ENCODE results near the gene SOX6. TPM values are rescaled to one million over a fixed set of nuclear protein-coding genes. Genes with fewer than 3 reads are reported as not detected.

The SOX6 gene
- total RNA-seq, 2 donors from 2014 or later: 3.1 to 15.5 TPM

DNA sequence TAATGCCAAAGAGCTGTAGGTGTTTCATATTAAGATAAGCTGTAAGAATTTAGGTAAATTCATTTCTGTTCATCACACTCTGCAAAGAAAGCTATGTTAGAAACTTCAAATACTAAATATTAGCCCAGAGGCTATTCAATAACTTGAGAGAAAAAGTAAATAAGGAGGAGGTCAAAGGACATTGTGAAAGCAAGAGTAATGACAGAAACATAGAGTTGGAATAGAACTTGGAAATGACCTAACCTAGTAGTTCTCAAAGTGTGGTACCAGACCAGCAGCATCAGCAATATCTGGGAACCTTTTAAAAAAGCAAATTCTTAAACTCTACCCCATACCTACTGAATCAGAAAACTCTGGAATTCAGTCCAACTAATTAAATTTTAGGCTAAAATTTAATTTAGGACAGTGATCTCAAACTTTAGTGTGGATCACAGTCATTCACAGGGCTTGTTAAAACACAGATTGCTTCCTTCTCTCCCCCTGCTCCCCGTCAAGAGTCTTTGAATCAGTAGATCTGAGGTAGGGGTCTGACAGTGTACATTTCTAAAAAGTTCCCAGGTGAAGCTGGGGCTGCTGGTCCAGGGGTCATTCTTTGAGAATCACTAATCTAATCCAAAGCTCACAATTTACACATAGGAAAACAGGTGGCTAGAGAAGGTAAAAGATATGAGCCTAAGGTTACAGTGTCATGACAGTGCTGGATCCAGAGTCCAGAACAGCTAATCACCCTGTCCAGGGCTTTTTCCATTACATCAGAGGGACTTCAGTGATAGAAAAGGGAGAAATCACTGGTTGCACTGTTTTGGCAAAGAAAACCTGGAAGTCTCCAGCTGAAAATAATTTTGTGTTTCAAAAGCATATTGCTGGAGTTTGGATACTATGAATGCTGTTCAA, 241.1 kb downstream of the SOX6 start:
- intact Hi-C loops (cut with DNase I): no loop called here
- Histone ChIP-seq H3K4me3 (no peak overlapping the region), H3K9me3 (no peaks in the 10 kb centered on the region), H3K27me3 (replicated peaks; ENCODE audit: insufficient read depth) (no peaks in the 10 kb centered on the region), H3K36me3 (no peaks in the 10 kb centered on the region), H3K27ac (no peak overlapping the region), H3K4me1 (replicated peaks) (no peaks in the 10 kb centered on the region)
- DNase-seq (ENCODE audit: low spot score): no peak
- TF ChIP-seq, protein P1, sequence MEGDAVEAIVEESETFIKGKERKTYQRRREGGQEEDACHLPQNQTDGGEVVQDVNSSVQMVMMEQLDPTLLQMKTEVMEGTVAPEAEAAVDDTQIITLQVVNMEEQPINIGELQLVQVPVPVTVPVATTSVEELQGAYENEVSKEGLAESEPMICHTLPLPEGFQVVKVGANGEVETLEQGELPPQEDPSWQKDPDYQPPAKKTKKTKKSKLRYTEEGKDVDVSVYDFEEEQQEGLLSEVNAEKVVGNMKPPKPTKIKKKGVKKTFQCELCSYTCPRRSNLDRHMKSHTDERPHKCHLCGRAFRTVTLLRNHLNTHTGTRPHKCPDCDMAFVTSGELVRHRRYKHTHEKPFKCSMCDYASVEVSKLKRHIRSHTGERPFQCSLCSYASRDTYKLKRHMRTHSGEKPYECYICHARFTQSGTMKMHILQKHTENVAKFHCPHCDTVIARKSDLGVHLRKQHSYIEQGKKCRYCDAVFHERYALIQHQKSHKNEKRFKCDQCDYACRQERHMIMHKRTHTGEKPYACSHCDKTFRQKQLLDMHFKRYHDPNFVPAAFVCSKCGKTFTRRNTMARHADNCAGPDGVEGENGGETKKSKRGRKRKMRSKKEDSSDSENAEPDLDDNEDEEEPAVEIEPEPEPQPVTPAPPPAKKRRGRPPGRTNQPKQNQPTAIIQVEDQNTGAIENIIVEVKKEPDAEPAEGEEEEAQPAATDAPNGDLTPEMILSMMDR (IDR thresholded peaks at IDR 0.05): no peak
- TF ChIP-seq POLR2AphosphoS5 (IDR thresholded peaks at IDR 0.05): no peak
- TF ChIP-seq POLR2A (IDR thresholded peaks at IDR 0.05): no peak
- 100% methylated on average over 1 of the region's 1 CpG for WGBS

DNA sequence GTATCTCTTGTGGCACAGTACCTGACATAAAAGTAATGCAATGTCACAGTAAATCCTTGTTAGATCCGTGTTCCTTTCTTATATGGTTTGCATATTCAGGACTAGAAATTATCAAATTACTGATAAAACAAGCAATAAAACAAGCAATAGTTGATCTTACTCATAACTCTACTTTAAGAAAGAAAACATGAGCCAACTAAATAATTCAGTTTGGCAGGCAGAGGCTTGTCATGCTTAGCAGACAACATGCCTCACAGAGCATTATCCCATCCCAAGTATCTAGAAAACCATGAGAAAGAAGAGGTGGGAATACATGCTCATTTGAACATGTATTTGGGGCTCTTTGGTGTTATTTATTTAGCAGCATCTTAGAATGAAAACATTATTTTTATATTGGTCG, 241.9 kb downstream of the SOX6 start:
- intact Hi-C loops (cut with DNase I): no loop called here
- no peak overlapping the region for H3K27ac ChIP-seq
- no peaks in the 10 kb centered on the region for H3K36me3 ChIP-seq
- H3K9me3 ChIP-seq: no peaks in the 10 kb centered on the region
- WGBS: 49% methylated on average over 2 of the region's 2 CpGs
- no peak for TF ChIP-seq POLR2AphosphoS5 (IDR thresholded peaks at IDR 0.05)
- TF ChIP-seq, protein P1 (IDR thresholded peaks at IDR 0.05): no peak
- no peak for TF ChIP-seq POLR2A (IDR thresholded peaks at IDR 0.05)
- H3K4me1 ChIP-seq (replicated peaks): no peaks in the 10 kb centered on the region
- H3K27me3 ChIP-seq (replicated peaks; ENCODE audit: insufficient read depth): no peaks in the 10 kb centered on the region
- no peak for DNase-seq (ENCODE audit: low spot score)
- no peak overlapping the region for H3K4me3 ChIP-seq

DNA sequence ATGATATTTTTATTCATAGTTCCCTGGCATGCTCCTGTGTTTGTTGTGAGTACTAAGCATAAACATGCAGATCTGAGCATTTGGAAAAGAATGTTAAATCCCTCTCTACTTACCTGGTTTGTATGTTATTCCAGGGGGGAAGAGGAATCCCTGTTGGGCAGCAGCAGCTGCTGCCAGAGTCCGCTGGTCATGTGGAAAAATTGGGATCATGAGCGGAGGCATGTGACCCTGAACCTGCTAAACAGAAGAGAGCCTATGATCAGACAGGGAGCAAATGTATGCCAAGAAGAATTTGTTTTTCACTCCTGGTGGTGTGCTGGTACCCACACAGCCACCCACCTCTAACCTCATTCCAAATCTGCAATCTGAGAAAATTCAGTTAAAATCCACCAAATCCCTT, 244.7 kb downstream of the SOX6 start:
- H3K4me1 ChIP-seq (replicated peaks): no peaks in the 10 kb centered on the region
- DNase-seq (ENCODE audit: low spot score): no peak
- TF ChIP-seq, protein P1 (IDR thresholded peaks at IDR 0.05): no peak
- TF ChIP-seq POLR2AphosphoS5 (IDR thresholded peaks at IDR 0.05) (no peak), POLR2A (IDR thresholded peaks at IDR 0.05) (no peak)
- 84% methylated on average over 2 of the region's 2 CpGs for WGBS
- H3K27me3 ChIP-seq (replicated peaks; ENCODE audit: insufficient read depth): no peaks in the 10 kb centered on the region
- no peak overlapping the region for H3K4me3 ChIP-seq
- no peak overlapping the region for H3K27ac ChIP-seq
- no peaks in the 10 kb centered on the region for H3K9me3 ChIP-seq
- H3K36me3 ChIP-seq: no peaks in the 10 kb centered on the region
- intact Hi-C loops (cut with DNase I): no loop called here

DNA sequence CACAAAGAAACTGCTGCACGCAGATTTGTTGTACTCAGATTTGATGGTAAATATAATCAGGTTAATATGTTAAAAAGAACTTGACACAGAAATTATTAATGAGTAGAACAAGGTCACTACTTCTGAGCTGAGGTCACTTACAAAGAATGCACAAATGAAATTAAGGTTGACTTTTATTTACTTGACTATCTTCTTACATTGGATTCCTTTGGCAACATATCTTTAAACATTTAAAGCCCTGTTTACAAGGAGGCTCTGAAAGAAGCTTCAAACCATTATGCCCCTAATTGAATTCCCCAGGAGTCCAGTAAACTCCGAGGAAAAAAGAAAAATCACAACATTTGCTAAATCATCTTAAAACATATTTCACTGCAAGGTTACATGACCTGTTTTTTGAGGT, 245.5 kb downstream of the SOX6 start:
- Histone ChIP-seq H3K27ac (no peak overlapping the region), H3K4me1 (replicated peaks) (no peaks in the 10 kb centered on the region), H3K4me3 (no peak overlapping the region), H3K27me3 (replicated peaks; ENCODE audit: insufficient read depth) (no peaks in the 10 kb centered on the region), H3K36me3 (no peaks in the 10 kb centered on the region), H3K9me3 (no peaks in the 10 kb centered on the region)
- 22% methylated on average over 2 of the region's 2 CpGs for WGBS
- intact Hi-C loops (cut with DNase I): no loop called here
- no peak for DNase-seq (ENCODE audit: low spot score)
- TF ChIP-seq POLR2A (IDR thresholded peaks at IDR 0.05) (no peak), POLR2AphosphoS5 (IDR thresholded peaks at IDR 0.05) (no peak)
- TF ChIP-seq, protein P1 (IDR thresholded peaks at IDR 0.05): no peak

All from prostate gland (tissue), 2 donors.